ENCODE data around the gene RASD1.

DNA sequence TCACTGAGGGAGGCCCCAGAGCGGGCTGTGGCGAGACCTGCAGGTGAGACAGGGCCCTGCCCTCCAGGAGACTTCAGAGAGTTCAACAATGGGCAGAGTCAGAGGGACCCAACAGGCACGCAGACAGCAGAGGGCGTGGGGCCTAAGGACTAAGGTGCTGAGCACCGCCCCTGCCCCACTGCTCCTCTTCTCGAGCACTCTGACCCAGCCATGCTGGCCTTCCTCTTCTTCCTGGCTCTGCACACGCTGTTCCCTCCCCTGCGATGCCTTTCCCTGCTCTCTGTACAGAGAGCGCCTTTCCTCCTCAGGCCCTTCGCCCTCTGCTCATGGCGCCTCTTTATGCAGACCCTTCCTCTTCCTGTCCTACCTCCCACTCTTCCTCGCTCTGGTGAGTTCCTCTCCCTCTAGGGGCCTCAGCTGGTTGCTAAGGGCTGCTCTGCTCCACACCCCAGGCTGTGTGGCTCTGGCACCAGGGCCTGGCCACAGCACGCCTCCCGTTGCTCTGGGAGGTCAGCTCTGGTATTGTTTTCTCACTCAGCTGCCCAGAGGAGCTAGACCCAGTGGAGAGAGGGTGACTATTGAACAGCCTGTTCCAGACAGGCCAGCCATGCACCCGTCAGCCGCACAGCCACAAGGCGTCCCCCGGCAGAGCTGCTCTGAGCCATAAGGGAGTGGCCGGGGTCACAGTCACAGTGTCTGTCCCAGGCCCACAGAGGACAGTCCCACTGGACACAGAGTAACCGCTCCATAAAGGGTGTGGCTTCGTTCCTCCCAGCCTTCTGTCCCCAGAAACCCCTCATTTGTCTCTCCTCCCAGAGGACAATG lies 13.6 kb upstream of the RASD1 start:
- TF ChIP-seq, protein P1, sequence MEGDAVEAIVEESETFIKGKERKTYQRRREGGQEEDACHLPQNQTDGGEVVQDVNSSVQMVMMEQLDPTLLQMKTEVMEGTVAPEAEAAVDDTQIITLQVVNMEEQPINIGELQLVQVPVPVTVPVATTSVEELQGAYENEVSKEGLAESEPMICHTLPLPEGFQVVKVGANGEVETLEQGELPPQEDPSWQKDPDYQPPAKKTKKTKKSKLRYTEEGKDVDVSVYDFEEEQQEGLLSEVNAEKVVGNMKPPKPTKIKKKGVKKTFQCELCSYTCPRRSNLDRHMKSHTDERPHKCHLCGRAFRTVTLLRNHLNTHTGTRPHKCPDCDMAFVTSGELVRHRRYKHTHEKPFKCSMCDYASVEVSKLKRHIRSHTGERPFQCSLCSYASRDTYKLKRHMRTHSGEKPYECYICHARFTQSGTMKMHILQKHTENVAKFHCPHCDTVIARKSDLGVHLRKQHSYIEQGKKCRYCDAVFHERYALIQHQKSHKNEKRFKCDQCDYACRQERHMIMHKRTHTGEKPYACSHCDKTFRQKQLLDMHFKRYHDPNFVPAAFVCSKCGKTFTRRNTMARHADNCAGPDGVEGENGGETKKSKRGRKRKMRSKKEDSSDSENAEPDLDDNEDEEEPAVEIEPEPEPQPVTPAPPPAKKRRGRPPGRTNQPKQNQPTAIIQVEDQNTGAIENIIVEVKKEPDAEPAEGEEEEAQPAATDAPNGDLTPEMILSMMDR (IDR thresholded peaks at IDR 0.05), result no peak
- no peak for TF ChIP-seq POLR2A (IDR thresholded peaks at IDR 0.05)

All from lower leg skin (tissue), 3 donors.